ENCODE data around the gene ANKUB1. TPM values are rescaled to one million over a fixed set of nuclear protein-coding genes. Genes with fewer than 3 reads are reported as not detected.

ANKUB1 gene
- total and polyA plus RNA-seq, 10 of the 15 experiments (the other 5 are each of a cell fraction or from before 2014, with no cell fraction given): 0.08 TPM; not detected in 9

GRCh38 chr3:149776170-149776569 lies 16.2 kb downstream of the ANKUB1 start:
- WGBS (ENCODE audit: insufficient coverage, insufficient replicate concordance, low lambda C conversion rate, missing lambda C conversion rate): 26% methylated on average over 1 of the region's 1 CpG
- no peak overlapping the region for H3K4me2 ChIP-seq (ENCODE audit: control insufficient read depth, insufficient read depth)
- H3K4me3 ChIP-seq: no peak overlapping the region
- BruUV-seq (replicated peaks): no TSS peak
- no peak overlapping the region for H2AFZ ChIP-seq (ENCODE audit: control insufficient read depth, low read depth, low read length)
- ChIA-PET RAD21 (ENCODE audit: unreplicated experiment) (interaction anchor here (1.0 to 1.4 kb wide), 2 partner anchors 15 to 207 kb away, joined by 3 to 5 read pairs; no protein-coding TSS in a partner anchor), POLR2A (no interaction called here), SMC1A (ENCODE audit: uncharacterized antibody, unreplicated experiment) (interaction anchor here (0.7 to 1.9 kb wide), 6 partner anchors 9 to 281 kb away, joined by 3 to 6 read pairs (median 4); no protein-coding TSS in a partner anchor), CTCF (interaction anchor here (1.0 to 15.4 kb wide), 4 partner anchors 11 to 408 kb away, joined by 4 to 222 read pairs (median 16); no protein-coding TSS in a partner anchor)
- no peaks in the 10 kb centered on the region for H4K20me1 ChIP-seq (ENCODE audit: control insufficient read depth, insufficient read depth)
- no peaks in the 10 kb centered on the region for H3K9me3 ChIP-seq (replicated peaks; ENCODE audit: control insufficient read depth, insufficient read depth, low read length)
- in situ Hi-C loops (cut with MboI) (no loop called here), intact Hi-C loops (cut with micrococcal nuclease; ENCODE audit: unreplicated experiment) (no loop called here)
- ATAC-seq (no peak), DNase-seq (ENCODE audit: low read depth, low spot score) (no peak), FAIRE-seq (no peak)
- no peak overlapping the region for H3K9ac ChIP-seq (ENCODE audit: control insufficient read depth, insufficient read depth, low read length)
- H3K27me3 ChIP-seq (replicated peaks in 1 of 2; ENCODE audit: control insufficient read depth in 2 of 2, insufficient read depth in 2 of 2, low read length in 1 of 2): no peaks in the 10 kb centered on the region; a peak in 2 of 4 replicates
- H3K36me3 ChIP-seq (ENCODE audit: control insufficient read depth in 2 of 2, insufficient read depth in 2 of 2, low read length in 1 of 2): no peaks in the 10 kb centered on the region
- TF ChIP-seq MTA3 (IDR thresholded peaks at IDR 0.05; ENCODE audit: borderline replicate concordance, low read length): no peak
- TF ChIP-seq MYB (IDR thresholded peaks at IDR 0.05; ENCODE audit: borderline replicate concordance, low read depth, low read length): no peak
- TF ChIP-seq EP300 (IDR thresholded peaks at IDR 0.05; ENCODE audit: borderline replicate concordance in 1 of 2, control insufficient read depth in 1 of 2, low read depth in 2 of 2, low read length in 2 of 2): no peak
- TF ChIP-seq NRF1 (conservative IDR thresholded peaks at IDR 0.05; ENCODE audit: low read depth, low read length): no peak
- no peak overlapping the region for H3K27ac ChIP-seq (ENCODE audit: control insufficient read depth, insufficient read depth)
- no peaks in the 10 kb centered on the region for H3K79me2 ChIP-seq (ENCODE audit: control insufficient read depth, insufficient read depth, low read length)
- H3K4me1 ChIP-seq (ENCODE audit: control insufficient read depth, insufficient read depth, low read length): no peaks in the 10 kb centered on the region

GRCh38 chr3:149772861-149773260 lies 19.5 kb downstream of the ANKUB1 start:
- Histone ChIP-seq H3K79me2 (ENCODE audit: control insufficient read depth, insufficient read depth, low read length) (no peaks in the 10 kb centered on the region), H3K36me3 (ENCODE audit: control insufficient read depth in 2 of 2, insufficient read depth in 2 of 2, low read length in 1 of 2) (no peaks in the 10 kb centered on the region), H3K4me2 (ENCODE audit: control insufficient read depth, insufficient read depth) (no peak overlapping the region), H4K20me1 (ENCODE audit: control insufficient read depth, insufficient read depth) (no peaks in the 10 kb centered on the region), H2AFZ (ENCODE audit: control insufficient read depth, low read depth, low read length) (no peak overlapping the region), H3K27me3 (replicated peaks in 1 of 2; ENCODE audit: control insufficient read depth in 2 of 2, insufficient read depth in 2 of 2, low read length in 1 of 2) (no peaks in the 10 kb centered on the region; a peak in 2 of 4 replicates), H3K4me1 (ENCODE audit: control insufficient read depth, insufficient read depth, low read length) (no peaks in the 10 kb centered on the region), H3K9me3 (replicated peaks; ENCODE audit: control insufficient read depth, insufficient read depth, low read length) (no peaks in the 10 kb centered on the region), H3K9ac (ENCODE audit: control insufficient read depth, insufficient read depth, low read length) (no peak overlapping the region), H3K4me3 (no peak overlapping the region), H3K27ac (ENCODE audit: control insufficient read depth, insufficient read depth) (no peak overlapping the region)
- FAIRE-seq (no peak), ATAC-seq (no peak), DNase-seq (ENCODE audit: low read depth, low spot score) (no peak)
- RAD21 ChIA-PET (ENCODE audit: unreplicated experiment): interaction anchor here (1.3 to 5.1 kb wide), 4 partner anchors 205 to 263 kb away, joined by 8 to 37 read pairs (median 19); no protein-coding TSS in a partner anchor
- no TSS peak for BruUV-seq (replicated peaks)
- TF ChIP-seq ASH2L (IDR thresholded peaks at IDR 0.05; ENCODE audit: borderline replicate concordance, low read depth) (no peak), MXI1 (IDR thresholded peaks at IDR 0.05; ENCODE audit: low read depth, low read length) (no peak), CHD2 (IDR thresholded peaks at IDR 0.05; ENCODE audit: borderline replicate concordance, low read depth, low read length) (no peak), POLR2A (IDR thresholded peaks at IDR 0.05; ENCODE audit: low read depth, low read length) (no peak), ZNF24 (IDR thresholded peaks at IDR 0.05) (no peak), MTA3 (IDR thresholded peaks at IDR 0.05; ENCODE audit: borderline replicate concordance, low read length) (no peak), BMI1 (IDR thresholded peaks at IDR 0.05; ENCODE audit: borderline replicate concordance) (no peak), ATF2 (IDR thresholded peaks at IDR 0.05; ENCODE audit: low read length) (no peak)
- intact Hi-C loops (cut with micrococcal nuclease; ENCODE audit: unreplicated experiment) (no loop called here), in situ Hi-C loops (cut with MboI) (loop anchor here (5.0 kb wide), 1 partner anchor 266 kb away; no protein-coding TSS in a partner anchor)
- SMC1A ChIA-PET (ENCODE audit: uncharacterized antibody, unreplicated experiment): interaction anchor here (1.4 to 7.0 kb wide), 6 partner anchors 9 to 282 kb away, joined by 3 to 86 read pairs (median 12); partner anchors contain the start of gene COMMD2
- POLR2A ChIA-PET: no interaction called here
- CTCF ChIA-PET: interaction anchor here (0.6 to 15.4 kb wide), 20 partner anchors 10 to 448 kb away, joined by 3 to 222 read pairs (median 6); no protein-coding TSS in a partner anchor
- WGBS (ENCODE audit: insufficient coverage, insufficient replicate concordance, low lambda C conversion rate, missing lambda C conversion rate): 84% methylated on average over 2 of the region's 2 CpGs

Data from GM12878 (cell line).